Omental fat pad (tissue), 4 donors: ENCODE data around the gene GPC2. TPM values are rescaled to one million over a fixed set of nuclear protein-coding genes. Genes with fewer than 3 reads are reported as not detected.
"Not testable (repeated sequence)": the region's sequence is repeated elsewhere in the genome, so short reads cannot be mapped to it uniquely, and the experiment has no call there.

ENCODE experiments used
- ATAC-seq: fragments of 150-250 bp; one replicate; pipeline ENCODE4 v1.9.1; 2016; ENCODE audit warnings: mild to moderate bottlenecking, moderate library complexity; ENCODE audit not compliant: low FRiP score
- DNase-seq: peaks from one replicate; pipeline ENCODE4 v3.0.0-alpha.2; 2019; ENCODE audit warnings: low spot score
- total RNA-seq, 4 donors: library from RNA; depleted of rRNA; stranded (reverse); fragments of >200 nt; gene quantifications; one replicate each; pipeline ENCODE4 v1.1.0, GENCODE V29; 2016
- TF ChIP-seq, protein P1 (sequence below), 3 donors: fragments of 450-650 bp; IDR thresholded peaks; one replicate each; pipeline ENCODE4 v1.5.1; 2016 to 2017; ENCODE audit warnings: antibody characterized with exemption in 3 of 3, mild to moderate bottlenecking in 3 of 3, moderate library complexity in 2 of 3

GPC2 gene
- total RNA-seq, 4 donors from 2014 or later, result 0.48 TPM; not detected in 3

DNA sequence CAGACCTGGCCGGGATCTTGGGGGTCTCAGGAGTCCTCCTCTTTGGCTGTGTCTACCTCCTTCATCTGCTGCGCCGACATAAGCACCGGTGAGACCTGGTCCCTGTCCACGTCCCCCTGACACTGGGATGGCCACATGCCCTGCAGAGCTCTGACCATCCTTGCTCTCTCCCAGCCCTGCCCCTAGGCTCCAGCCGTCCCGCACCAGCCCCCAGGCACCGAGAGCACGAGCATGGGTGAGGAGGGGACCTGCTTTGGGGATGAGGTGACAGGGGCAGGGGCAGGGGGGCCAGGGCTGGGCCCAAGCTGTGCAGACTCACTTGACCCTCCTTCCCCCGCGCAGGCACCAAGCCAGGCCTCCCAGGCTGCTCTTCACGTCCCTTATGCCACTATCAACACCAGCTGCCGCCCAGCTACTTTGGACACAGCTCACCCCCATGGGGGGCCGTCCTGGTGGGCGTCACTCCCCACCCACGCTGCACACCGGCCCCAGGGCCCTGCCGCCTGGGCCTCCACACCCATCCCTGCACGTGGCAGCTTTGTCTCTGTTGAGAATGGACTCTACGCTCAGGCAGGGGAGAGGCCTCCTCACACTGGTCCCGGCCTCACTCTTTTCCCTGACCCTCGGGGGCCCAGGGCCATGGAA lies 43.5 kb upstream of the GPC2 start:
- ATAC-seq (no peak), DNase-seq (no peak)
- TF ChIP-seq, protein P1, sequence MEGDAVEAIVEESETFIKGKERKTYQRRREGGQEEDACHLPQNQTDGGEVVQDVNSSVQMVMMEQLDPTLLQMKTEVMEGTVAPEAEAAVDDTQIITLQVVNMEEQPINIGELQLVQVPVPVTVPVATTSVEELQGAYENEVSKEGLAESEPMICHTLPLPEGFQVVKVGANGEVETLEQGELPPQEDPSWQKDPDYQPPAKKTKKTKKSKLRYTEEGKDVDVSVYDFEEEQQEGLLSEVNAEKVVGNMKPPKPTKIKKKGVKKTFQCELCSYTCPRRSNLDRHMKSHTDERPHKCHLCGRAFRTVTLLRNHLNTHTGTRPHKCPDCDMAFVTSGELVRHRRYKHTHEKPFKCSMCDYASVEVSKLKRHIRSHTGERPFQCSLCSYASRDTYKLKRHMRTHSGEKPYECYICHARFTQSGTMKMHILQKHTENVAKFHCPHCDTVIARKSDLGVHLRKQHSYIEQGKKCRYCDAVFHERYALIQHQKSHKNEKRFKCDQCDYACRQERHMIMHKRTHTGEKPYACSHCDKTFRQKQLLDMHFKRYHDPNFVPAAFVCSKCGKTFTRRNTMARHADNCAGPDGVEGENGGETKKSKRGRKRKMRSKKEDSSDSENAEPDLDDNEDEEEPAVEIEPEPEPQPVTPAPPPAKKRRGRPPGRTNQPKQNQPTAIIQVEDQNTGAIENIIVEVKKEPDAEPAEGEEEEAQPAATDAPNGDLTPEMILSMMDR (IDR thresholded peaks at IDR 0.05), result no peak

DNA sequence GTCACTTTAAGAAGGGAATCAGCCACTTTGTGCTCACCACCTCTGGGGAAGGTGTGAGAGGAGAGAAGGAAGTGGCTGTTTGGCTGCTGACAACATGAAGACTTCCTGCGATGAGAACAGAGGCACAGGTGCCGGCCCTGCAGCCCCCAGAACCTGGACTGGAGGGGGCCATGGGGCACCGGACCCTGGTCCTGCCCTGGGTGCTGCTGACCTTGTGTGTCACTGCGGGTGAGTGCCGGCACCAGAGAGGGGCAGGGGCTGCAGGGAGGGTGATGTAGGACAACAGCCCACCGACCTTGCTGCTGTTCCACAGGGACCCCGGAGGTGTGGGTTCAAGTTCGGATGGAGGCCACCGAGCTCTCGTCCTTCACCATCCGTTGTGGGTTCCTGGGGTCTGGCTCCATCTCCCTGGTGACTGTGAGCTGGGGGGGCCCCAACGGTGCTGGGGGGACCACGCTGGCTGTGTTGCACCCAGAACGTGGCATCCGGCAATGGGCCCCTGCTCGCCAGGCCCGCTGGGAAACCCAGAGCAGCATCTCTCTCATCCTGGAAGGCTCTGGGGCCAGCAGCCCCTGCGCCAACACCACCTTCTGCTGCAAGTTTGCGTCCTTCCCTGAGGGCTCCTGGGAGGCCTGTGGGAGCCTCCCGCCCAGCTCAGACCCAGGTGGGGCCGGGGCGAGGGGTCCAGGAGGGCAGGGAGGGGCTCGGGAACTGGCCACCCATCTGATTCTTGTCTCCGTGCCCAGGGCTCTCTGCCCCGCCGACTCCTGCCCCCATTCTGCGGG lies 42.8 kb upstream of the GPC2 start, which contains the start of gene PVRIG:
Gene PVRIG (plus strand): TSS at position 149 of the 785 bp plus-strand sequence. CDS start 22 bp downstream, at position 171.
- DNase-seq, ATAC-seq: not testable (repeated sequence)

DNA sequence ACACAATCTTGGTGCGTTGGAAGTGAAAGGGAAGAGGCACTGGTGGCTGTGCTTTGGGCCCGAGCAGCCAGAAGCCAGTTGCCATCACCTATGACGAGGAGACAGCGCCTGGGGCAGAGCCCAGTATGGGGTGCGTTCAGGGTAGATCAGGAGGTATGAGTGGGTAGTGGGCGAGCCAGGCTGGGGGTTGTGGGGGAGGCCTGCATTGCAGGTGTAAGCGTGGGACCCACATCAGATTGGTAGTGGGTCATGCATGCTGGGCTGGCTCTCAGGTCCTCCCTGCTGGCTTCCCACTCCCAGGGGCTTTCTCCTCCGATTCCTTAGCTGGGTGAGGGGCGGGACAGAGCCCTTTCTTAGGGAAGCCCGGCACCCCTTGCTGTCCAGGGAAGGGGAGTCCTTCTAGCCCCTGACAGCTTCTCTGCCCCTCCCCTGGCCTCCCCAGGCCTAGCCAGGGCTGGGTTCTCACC lies 42.1 kb upstream of the GPC2 start:
- TF ChIP-seq, protein P1 (IDR thresholded peaks at IDR 0.05), result no peak
- ATAC-seq (no peak), DNase-seq (no peak)

DNA sequence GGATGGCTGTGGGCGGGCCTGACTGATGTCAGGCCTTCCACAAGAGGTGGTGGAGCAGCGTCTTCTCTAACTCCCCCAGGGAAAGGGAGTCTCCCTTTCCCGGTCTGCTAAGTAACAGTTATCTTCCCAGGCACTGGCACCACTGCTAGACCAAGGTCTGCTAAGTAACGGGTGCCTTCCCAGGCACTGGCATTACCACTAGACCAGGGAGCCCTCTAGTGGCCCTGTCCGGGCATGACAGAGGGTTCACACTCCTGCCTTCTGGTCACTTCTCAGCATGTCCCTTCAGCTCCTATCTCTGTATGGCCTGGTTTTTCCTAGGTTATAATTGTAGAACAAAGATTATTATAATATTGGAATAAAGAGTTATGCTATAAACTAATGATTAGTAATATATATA lies 40.8 kb upstream of the GPC2 start:
- DNase-seq, result peak; percentile 93
- ATAC-seq, result peak; percentile 30

DNA sequence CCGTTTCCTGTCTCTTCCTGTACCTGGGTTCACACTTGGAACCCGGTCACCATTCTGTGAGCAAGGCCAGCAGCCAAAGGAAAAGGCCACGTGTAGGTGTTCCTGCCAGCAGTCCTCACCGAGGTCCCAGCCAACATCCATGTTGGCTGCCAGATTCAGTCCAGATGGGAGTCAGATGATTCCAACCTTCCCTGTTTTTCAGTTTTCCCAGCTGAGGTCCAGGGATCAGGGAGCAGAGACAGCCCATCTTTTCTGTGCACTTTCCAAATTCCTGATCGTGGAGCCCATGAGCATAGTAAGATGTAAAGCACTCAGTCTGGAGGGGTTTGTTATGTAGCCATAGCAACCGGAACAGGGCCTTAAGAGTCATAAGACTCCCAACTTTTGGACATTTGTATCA lies 38.7 kb upstream of the GPC2 start:
- DNase-seq (no peak), ATAC-seq (no peak)
- TF ChIP-seq, protein P1 (IDR thresholded peaks at IDR 0.05), result no peak

DNA sequence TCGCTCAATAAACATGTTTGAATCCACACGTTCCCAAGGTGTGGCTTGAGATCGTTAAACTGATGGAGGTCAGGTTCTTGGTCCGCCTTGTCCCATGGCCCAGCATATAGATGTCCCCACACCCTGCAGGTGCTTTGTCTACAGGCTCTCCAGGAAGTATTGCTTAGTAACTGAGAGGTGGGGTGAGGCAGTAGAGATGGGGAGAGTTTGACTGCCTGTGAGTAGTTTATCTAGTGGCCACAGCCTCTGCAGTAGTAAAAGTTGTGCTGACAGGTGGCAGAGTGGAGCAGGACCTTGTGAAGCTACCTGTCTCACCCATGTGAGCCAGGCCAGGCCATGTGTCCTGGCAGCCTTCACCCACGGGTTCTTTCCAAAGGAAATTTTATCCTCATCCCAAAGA lies 37.2 kb upstream of the GPC2 start:
- DNase-seq, ATAC-seq: not testable (repeated sequence)

DNA sequence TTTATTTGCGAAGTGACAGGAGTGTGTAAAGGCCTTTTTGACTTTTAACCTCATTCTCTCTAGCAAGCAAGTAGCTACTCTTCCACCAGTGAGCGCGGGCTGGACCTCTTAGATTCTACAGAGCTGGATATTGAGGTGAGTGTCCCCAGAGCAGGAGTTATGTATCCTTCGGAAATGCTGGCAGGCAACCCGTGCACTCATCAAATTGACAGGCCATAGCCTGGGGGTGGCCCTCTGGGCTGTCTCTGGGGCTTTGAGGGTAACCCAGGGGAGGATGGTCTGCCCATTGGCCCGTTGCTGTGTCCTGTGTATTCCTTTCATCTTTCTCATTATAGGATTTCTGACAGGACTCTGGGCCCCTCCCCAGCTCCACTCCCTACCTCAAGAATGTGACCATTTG lies 36.5 kb upstream of the GPC2 start:
- ATAC-seq (no peak), DNase-seq (no peak)
- TF ChIP-seq, protein P1 (IDR thresholded peaks at IDR 0.05), result no peak

DNA sequence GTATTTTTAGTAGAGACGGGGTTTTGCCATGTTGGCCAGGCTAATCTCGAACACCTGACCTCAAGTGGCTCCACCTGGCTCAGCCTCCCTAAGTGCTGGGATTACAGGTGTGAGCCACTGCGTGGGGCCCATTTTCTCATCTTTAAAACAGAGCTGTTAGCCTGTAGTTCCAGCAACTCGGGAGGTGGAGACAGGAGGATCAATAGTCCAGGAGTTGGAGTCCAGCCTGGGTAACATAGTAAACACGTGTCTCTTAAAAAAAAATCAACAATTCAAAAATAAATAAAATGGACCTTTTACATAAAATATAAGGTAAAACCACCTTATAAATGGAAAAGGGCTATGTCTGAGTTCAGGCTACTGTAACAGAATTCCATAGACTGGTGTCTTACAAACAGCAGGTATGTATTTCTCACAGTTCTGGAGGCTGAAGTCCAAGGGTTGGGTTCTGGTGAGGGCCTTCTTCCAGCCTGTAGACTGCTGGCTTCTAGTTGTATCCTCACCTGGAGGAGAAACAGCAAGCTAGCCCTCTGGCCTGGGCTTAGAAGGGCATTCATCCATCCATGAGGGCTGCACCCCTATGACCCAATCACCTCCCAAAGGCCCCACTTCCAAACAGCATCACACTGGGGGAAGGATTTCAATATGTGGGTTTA lies 35.6 kb upstream of the GPC2 start:
- no peak for DNase-seq
- TF ChIP-seq, protein P1 (IDR thresholded peaks at IDR 0.05), result no peak
- no peak for ATAC-seq
